B cell (primary cell): ENCODE measurements around the gene LRG1. TPM values are rescaled to one million over a fixed set of nuclear protein-coding genes. Genes with fewer than 3 reads are reported as not detected.

ENCODE experiments used
- ATAC-seq: fragments of 200-7000 bp; cut with Tn5 transposase; one replicate; pipeline ENCODE4 v1.10.0; 2021; ENCODE audit warnings: low read depth, mild to moderate bottlenecking, moderate number of reproducible peaks, moderate library complexity
- CTCF ChIA-PET: fragments of 350-600 bp; sonication (Branson Sonifier 250); formaldehyde crosslinking; loops from one replicate; lab custom pipeline; 2021; ENCODE audit warnings: antibody characterized with exemption, inconsistent platforms; lab: Charles Lee
- POLR2A ChIA-PET: fragments of 350-600 bp; sonication (Branson Sonifier 250); formaldehyde crosslinking; loops from one replicate; lab custom pipeline; 2021; ENCODE audit warnings: antibody characterized with exemption; lab: Charles Lee
- DNase-seq: peaks from one replicate; pipeline ENCODE4 v3.0.0; 2013
- H2AFZ ChIP-seq: 2 replicates; pipeline ENCODE4 v1.6.1; 2012; ENCODE audit warnings: mild to moderate bottlenecking, low read depth, low read length; ENCODE audit not compliant: insufficient read depth, poor library complexity, severe bottlenecking
- H3K27ac ChIP-seq, 2 donors: 1 replicate in 1 of 2; 2 replicates in 1 of 2; pipeline ENCODE4 v1.5.1; 2012 to 2013; ENCODE audit warnings: low read length in 2 of 2, mild to moderate bottlenecking in 2 of 2, moderate library complexity in 1 of 2
- H3K27me3 ChIP-seq, 4 experiments: fragments of 200-600 bp in 1 of 4; sonication (generic) in 1 of 4; replicated peaks in 1 of 4; 1 replicate in 2 of 4; 2 replicates in 2 of 4; pipeline versions ENCODE4 v1.6.1 to v1.7.0; 2013 to 2016; ENCODE audit warnings: low read length in 3 of 4, mild to moderate bottlenecking in 2 of 4, mixed read lengths in 1 of 4, moderate library complexity in 1 of 4; ENCODE audit not compliant: insufficient read depth in 4 of 4, control insufficient read depth in 3 of 4; ENCODE audit errors: control extremely low read depth in 1 of 4
- H3K36me3 ChIP-seq, 2 experiments: replicated peaks in 1 of 2; 1 replicate in 1 of 2; 2 replicates in 1 of 2; pipeline versions ENCODE4 v1.6.1 to v1.7.1; 2013; ENCODE audit warnings: low read length in 1 of 2; ENCODE audit not compliant: insufficient read depth in 2 of 2, control insufficient read depth in 1 of 2; ENCODE audit errors: control extremely low read depth in 1 of 2, extremely low read depth in 1 of 2
- H3K4me1 ChIP-seq, 2 donors: fragments of 200-600 bp in 1 of 2; sonication (generic) in 1 of 2; 1 replicate in 1 of 2; 2 replicates in 1 of 2; pipeline versions ENCODE4 v1.5.1 to v1.6.1; 2013 to 2017; ENCODE audit warnings: low read length in 2 of 2; ENCODE audit not compliant: control insufficient read depth in 2 of 2, insufficient read depth in 2 of 2
- H3K4me2 ChIP-seq: replicated peaks from 2 replicates; pipeline ENCODE3; 2012; ENCODE audit warnings: mild to moderate bottlenecking, low read depth, low read length; ENCODE audit not compliant: poor library complexity, severe bottlenecking
- H3K4me3 ChIP-seq, 5 experiments: fragments of 200-600 bp in 1 of 5; sonication (generic) in 1 of 5; 1 replicate in 3 of 5; 2 replicates in 2 of 5; pipeline versions ENCODE4 v1.5.1 to v1.7.0; 2011 to 2016; ENCODE audit warnings: low read length in 4 of 5, mild to moderate bottlenecking in 4 of 5, low read depth in 2 of 5, control low read depth in 1 of 5, moderate library complexity in 1 of 5; ENCODE audit not compliant: insufficient read depth in 1 of 5; ENCODE audit errors: control extremely low read depth in 1 of 5, extremely low read depth in 1 of 5
- H3K79me2 ChIP-seq: fragments of 200-600 bp; sonication (generic); one replicate; pipeline ENCODE4 v1.6.0; 2016; ENCODE audit warnings: low read length; ENCODE audit not compliant: control insufficient read depth, insufficient read depth
- H3K9ac ChIP-seq: fragments of 200-600 bp; sonication (generic); 2 replicates; pipeline ENCODE4 v1.6.1; 2017; ENCODE audit warnings: mild to moderate bottlenecking, low read length, moderate library complexity
- H3K9me3 ChIP-seq, 3 donors: one replicate each; pipeline versions ENCODE4 v1.6.1 to v1.7.1; 2013; ENCODE audit warnings: low read length in 2 of 3; ENCODE audit not compliant: control insufficient read depth in 2 of 3, insufficient read depth in 1 of 3; ENCODE audit errors: control extremely low read depth in 1 of 3
- H4K20me1 ChIP-seq: 2 replicates; pipeline ENCODE4 v1.6.0; 2012; ENCODE audit warnings: mild to moderate bottlenecking, low read length; ENCODE audit not compliant: insufficient read depth, control insufficient read depth, poor library complexity, severe bottlenecking
- H3K27ac Mint-ChIP-seq: one replicate; pipeline ENCODE4 v1.8.0; 2021; ENCODE audit warnings: mixed read lengths
- H3K27me3 Mint-ChIP-seq: one replicate; pipeline ENCODE4 v1.8.0; 2021; ENCODE audit warnings: mixed read lengths
- H3K4me1 Mint-ChIP-seq: one replicate; pipeline ENCODE4 v1.8.0; 2021; ENCODE audit warnings: mixed read lengths
- H3K4me3 Mint-ChIP-seq: one replicate; pipeline ENCODE4 v1.8.0; 2021; ENCODE audit warnings: mixed read lengths
- H3K9me3 Mint-ChIP-seq: one replicate; pipeline ENCODE4 v1.8.0; 2022; ENCODE audit warnings: mixed read lengths; ENCODE audit not compliant: insufficient read depth
- CTCF ChIP-seq: fragments of 200-600 bp; IDR thresholded peaks from one replicate; pipeline ENCODE4 v1.8.0; 2022; ENCODE audit warnings: antibody characterized with exemption, mild to moderate bottlenecking
- EZH2 ChIP-seq: IDR thresholded peaks from 2 replicates; pipeline ENCODE4 v1.6.1; 2012; ENCODE audit warnings: borderline replicate concordance, low read depth, mild to moderate bottlenecking, moderate library complexity, low read length; ENCODE audit not compliant: insufficient read depth, poor library complexity, severe bottlenecking
- WGBS: methylation state at CpG from one replicate; pipeline ENCODE4 v1.1.5; 2013; ENCODE audit warnings: missing lambda C conversion rate; ENCODE audit not compliant: insufficient coverage; 5-methylcytosine and 5-hydroxymethylcytosine counted together
- intact Hi-C: fragments of 100-400 bp; cut with micrococcal nuclease; formaldehyde crosslinking; loops from one replicate; pipeline ENCODE4 v1.10.0; 2022
- polyA plus RNA-seq: library from polyadenylated mRNA; depleted of rRNA; stranded (reverse); fragments of >200 nt; gene quantifications from 2 replicates; pipeline ENCODE4 v1.2.3, GENCODE V29; 2012
- total RNA-seq, 2 donors: library from RNA; stranded (reverse); fragments of 120-200 nt in 1 of 2; gene quantifications; 1 replicate in 1 of 2; 2 replicates in 1 of 2; pipeline versions ENCODE4 v1.2.3 to v1.2.4, GENCODE V29; 2013 to 2022

The LRG1 gene
- total and polyA plus RNA-seq, 2 donors (not counting 1 experiment from before 2014, with no cell fraction given) = 0.21 to 0.27 TPM

GRCh38 chr19:4522291-4523002 is 17.4 kb downstream of the LRG1 start:
- ChIA-PET POLR2A (interaction anchor here (0.6 kb wide), 1 partner anchor 37 kb away, joined by 5 read pairs; no protein-coding TSS in a partner anchor), CTCF (interaction anchor here (0.8 to 7.0 kb wide), 5 partner anchors 12 to 253 kb away, joined by 3 to 89 read pairs (median 4); partner anchors contain the start of gene PLIN5)
- no peak overlapping the region for H3K4me2 ChIP-seq
- H3K4me1 Mint-ChIP-seq = no peaks in the 10 kb centered on the region
- H3K9me3 Mint-ChIP-seq = no peaks in the 10 kb centered on the region
- ATAC-seq (no peak), DNase-seq (no peak)
- peaks cover 0 to 10% (median 0%) of the 10 kb centered on the region in 3 donors for H3K9me3 ChIP-seq
- no peaks in the 10 kb centered on the region for H3K79me2 ChIP-seq
- H3K4me3 ChIP-seq = no peak overlapping the region
- H2AFZ ChIP-seq = no peak overlapping the region
- intact Hi-C loops = no loop called here
- H3K4me1 ChIP-seq = no peaks in the 10 kb centered on the region
- WGBS = 79% methylated on average over 8 of the region's 15 CpGs
- H3K27ac ChIP-seq = no peak overlapping the region
- no peaks in the 10 kb centered on the region for H4K20me1 ChIP-seq
- H3K27ac Mint-ChIP-seq = no peak overlapping the region
- no peaks in the 10 kb centered on the region for H3K27me3 ChIP-seq
- H3K4me3 Mint-ChIP-seq = no peak overlapping the region
- H3K36me3 ChIP-seq = no peaks in the 10 kb centered on the region
- H3K9ac ChIP-seq = no peak overlapping the region
- H3K27me3 Mint-ChIP-seq = peaks cover 7% of the 10 kb centered on the region
- TF ChIP-seq EZH2 (no peak), CTCF (no peak)

- no peaks in the 10 kb centered on the region for H3K4me1 Mint-ChIP-seq
- ChIA-PET POLR2A (interaction anchor here (0.6 kb wide), 1 partner anchor 37 kb away, joined by 5 read pairs; no protein-coding TSS in a partner anchor), CTCF (interaction anchor here (1.0 to 7.0 kb wide), 2 partner anchors 13 to 253 kb away, joined by 3 to 89 read pairs; partner anchors contain the start of gene PLIN5)
- TF ChIP-seq CTCF (no peak), EZH2 (no peak)
- intact Hi-C loops = no loop called here
- H3K9me3 ChIP-seq = peaks cover 0 to 10% (median 0%) of the 10 kb centered on the region in 3 donors
- H4K20me1 ChIP-seq = no peaks in the 10 kb centered on the region
- H3K27me3 ChIP-seq = no peaks in the 10 kb centered on the region
- no peak overlapping the region for H2AFZ ChIP-seq
- no peak overlapping the region for H3K4me3 Mint-ChIP-seq
- no peaks in the 10 kb centered on the region for H3K4me1 ChIP-seq
- ATAC-seq (no peak), DNase-seq (no peak)
- H3K27me3 Mint-ChIP-seq = peaks cover 7% of the 10 kb centered on the region
- no peak overlapping the region for H3K27ac ChIP-seq
- no peak overlapping the region for H3K27ac Mint-ChIP-seq
- no peaks in the 10 kb centered on the region for H3K9me3 Mint-ChIP-seq
- no peaks in the 10 kb centered on the region for H3K36me3 ChIP-seq
- H3K4me3 ChIP-seq = no peak overlapping the region
- H3K79me2 ChIP-seq = no peaks in the 10 kb centered on the region
- no peak overlapping the region for H3K9ac ChIP-seq
- 89% methylated on average over 5 of the region's 5 CpGs for WGBS
- no peak overlapping the region for H3K4me2 ChIP-seq
Observed at GRCh38 chr19:4521888-4522242, 18.0 kb downstream of the LRG1 start.
